ENCODE results near the gene KCTD19.

The KCTD19 gene

DNA sequence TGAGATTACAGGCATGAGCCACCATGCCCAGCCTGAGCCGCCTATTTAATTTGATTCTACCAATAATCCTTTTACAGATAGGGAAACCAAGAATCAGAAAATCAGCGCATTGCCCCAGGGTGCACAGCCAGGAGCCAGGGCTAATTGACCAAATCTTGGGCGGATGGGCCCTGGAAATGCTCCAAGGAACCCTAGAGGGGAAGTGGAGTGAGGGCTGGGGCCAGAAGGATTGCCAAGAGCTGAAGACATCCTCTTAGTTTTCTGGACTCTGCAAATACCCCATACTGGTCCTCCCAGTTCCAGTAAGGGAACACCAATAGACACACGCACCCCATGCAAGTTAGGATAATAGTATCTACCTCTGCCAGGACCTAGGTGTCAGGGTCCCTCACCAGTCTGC, 83.1 kb downstream of the KCTD19 start:
- TF ChIP-seq CTCF (conservative IDR thresholded peaks at IDR 0.05; ENCODE audit: control insufficient read depth, insufficient read depth, low read depth, low read length) = no peak
- H3K4me3 ChIP-seq (ENCODE audit: control insufficient read depth, low read depth, low read length) = no peak overlapping the region
- no peak for DNase-seq (ENCODE audit: low read depth)

- no peak for TF ChIP-seq CTCF (conservative IDR thresholded peaks at IDR 0.05; ENCODE audit: control insufficient read depth, insufficient read depth, low read depth, low read length)
- H3K4me3 ChIP-seq (ENCODE audit: control insufficient read depth, low read depth, low read length) = no peak overlapping the region
- DNase-seq (ENCODE audit: low read depth) = no peak
Measured at GRCh38 chr16:67242138-67242730, 84.3 kb downstream of the KCTD19 start.

GRCh38 chr16:67241008-67241900, 85.3 kb downstream of the KCTD19 start:
- TF ChIP-seq CTCF (conservative IDR thresholded peaks at IDR 0.05; ENCODE audit: control insufficient read depth, insufficient read depth, low read depth, low read length) = no peak
- H3K4me3 ChIP-seq (ENCODE audit: control insufficient read depth, low read depth, low read length) = no peak overlapping the region
- DNase-seq (ENCODE audit: low read depth) = peak; percentile 93

DNA sequence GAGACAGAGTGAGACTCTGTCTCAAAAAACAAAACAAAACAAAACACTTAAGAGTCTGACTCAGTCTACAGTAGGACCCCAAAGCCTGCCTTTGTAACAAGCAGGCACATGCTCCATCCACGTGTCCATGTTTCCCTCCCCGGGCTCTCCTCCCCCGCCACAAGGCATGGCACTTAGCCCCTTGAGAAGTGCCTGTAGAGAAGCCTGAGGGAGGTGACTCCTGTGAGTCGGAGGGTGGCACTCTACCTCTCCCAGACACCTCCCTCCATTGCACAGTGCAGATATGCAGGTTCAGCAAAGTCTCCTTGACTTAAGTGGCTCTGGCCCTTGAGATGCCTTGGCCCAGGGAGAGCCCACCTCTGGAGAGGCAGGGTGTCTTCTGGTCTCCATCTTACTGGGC, 86.0 kb downstream of the KCTD19 start:
- DNase-seq (ENCODE audit: low read depth) = peak; percentile 61
- TF ChIP-seq CTCF (conservative IDR thresholded peaks at IDR 0.05; ENCODE audit: control insufficient read depth, insufficient read depth, low read depth, low read length) = no peak
- H3K4me3 ChIP-seq (ENCODE audit: control insufficient read depth, low read depth, low read length) = no peak overlapping the region

Data from fibroblast of mammary gland (primary cell).